HuH-7 (cell line): ENCODE results near the gene C9.
"Not testable (repeated sequence)": the region's sequence is repeated elsewhere in the genome, so short reads cannot be mapped to it uniquely, and the experiment has no call there.

Experiments
- DNase-seq: peaks from one replicate; pipeline ENCODE4 v3.0.0; 2011; ENCODE audit warnings: low spot score

C9 gene

GRCh38 chr5:39364367-39364766 is at the start of gene C9:
TSS of gene C9 (minus strand) at chr5:39364495. CDS start at chr5:39364464, 31 bp downstream.
- no peak for DNase-seq

GRCh38 chr5:39413771-39414170 is 49.5 kb upstream of the C9 start:
- DNase-seq = no peak

GRCh38 chr5:39412721-39413394 is 48.6 kb upstream of the C9 start:
- DNase-seq = no peak

GRCh38 chr5:39411985-39412384 is 47.7 kb upstream of the C9 start:
- DNase-seq = no peak

GRCh38 chr5:39411061-39411460 is 46.8 kb upstream of the C9 start:
- no peak for DNase-seq

GRCh38 chr5:39409033-39409432 is 44.7 kb upstream of the C9 start:
- DNase-seq = no peak

GRCh38 chr5:39405083-39405843 is 41.0 kb upstream of the C9 start:
- no peak for DNase-seq

GRCh38 chr5:39403761-39404160 is 39.5 kb upstream of the C9 start:
- not testable (repeated sequence) for DNase-seq

- not testable (repeated sequence) for DNase-seq
Observed at GRCh38 chr5:39402140-39402539, 37.8 kb upstream of the C9 start.

- no peak for DNase-seq
Observed at GRCh38 chr5:39400713-39401578, 36.7 kb upstream of the C9 start.

- no peak for DNase-seq
Observed at GRCh38 chr5:39399135-39400036, 35.1 kb upstream of the C9 start.

GRCh38 chr5:39396843-39397242 is 32.5 kb upstream of the C9 start:
- DNase-seq = no peak

GRCh38 chr5:39395521-39395920 is 31.2 kb upstream of the C9 start:
- DNase-seq = no peak

- DNase-seq = no peak
Observed at GRCh38 chr5:39394946-39395345, 30.7 kb upstream of the C9 start.

GRCh38 chr5:39390945-39391344 is 26.6 kb upstream of the C9 start:
- no peak for DNase-seq

GRCh38 chr5:39387293-39387692 is 23.0 kb upstream of the C9 start:
- no peak for DNase-seq

GRCh38 chr5:39384271-39384670 is 20.0 kb upstream of the C9 start:
- no peak for DNase-seq

GRCh38 chr5:39381376-39381775 is 17.1 kb upstream of the C9 start:
- DNase-seq = no peak

GRCh38 chr5:39379693-39380092 is 15.4 kb upstream of the C9 start:
- no peak for DNase-seq

GRCh38 chr5:39377613-39378012 is 13.3 kb upstream of the C9 start:
- no peak for DNase-seq

- peak; percentile 64 for DNase-seq
Observed at GRCh38 chr5:39376293-39376714, 12.0 kb upstream of the C9 start.

- DNase-seq = no peak
Observed at GRCh38 chr5:39373791-39374190, 9.5 kb upstream of the C9 start.
